Tongue (tissue), 2 donors: ENCODE measurements around the gene ACOX3. TPM values are rescaled to one million over a fixed set of nuclear protein-coding genes. Genes with fewer than 3 reads are reported as not detected.
"Not testable (repeated sequence)": the region's sequence is repeated elsewhere in the genome, so short reads cannot be mapped to it uniquely, and the experiment has no call there.

Experiments used
- DNase-seq: peaks from one replicate; pipeline ENCODE4 v3.0.0-alpha.2; 2015
- total RNA-seq: library from RNA; depleted of rRNA; stranded (reverse); fragments of >200 nt; gene quantifications from one replicate; pipeline ENCODE4 v1.2.3, GENCODE V29; 2014

ACOX3 gene
- total RNA-seq, 1 donor from 2014 or later: 33.1 TPM

DNA sequence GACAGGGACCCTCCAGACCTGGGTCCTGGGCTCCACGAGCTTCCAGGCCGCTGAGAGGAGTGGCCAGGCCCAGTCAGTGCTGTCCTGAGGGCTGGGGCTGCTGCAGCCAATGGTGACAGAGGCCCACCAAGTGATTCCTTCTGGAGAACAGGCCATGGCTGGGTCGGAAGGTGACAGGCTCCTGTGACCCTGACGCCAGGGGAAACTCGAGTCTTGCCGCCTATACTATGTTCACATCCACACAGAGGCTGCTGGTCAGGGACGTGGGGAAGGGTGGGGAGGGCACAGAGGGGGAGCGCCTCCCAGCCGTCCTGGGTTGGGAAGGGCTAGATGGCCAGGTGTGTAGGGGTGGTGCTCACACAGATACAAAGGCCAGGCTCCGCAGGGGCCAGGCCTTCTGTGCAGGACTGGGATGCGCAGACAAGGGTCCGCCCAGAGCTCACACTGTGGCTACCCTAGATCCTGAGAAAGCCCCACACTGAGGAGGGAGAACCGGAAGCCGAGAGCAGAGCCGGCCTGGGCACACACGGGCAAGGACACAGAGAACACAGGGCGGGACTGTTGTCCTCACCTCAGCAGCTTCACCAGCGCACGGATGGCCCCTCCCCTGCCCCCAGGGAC lies 89.6 kb downstream of the ACOX3 start:
- DNase-seq: no peak

DNA sequence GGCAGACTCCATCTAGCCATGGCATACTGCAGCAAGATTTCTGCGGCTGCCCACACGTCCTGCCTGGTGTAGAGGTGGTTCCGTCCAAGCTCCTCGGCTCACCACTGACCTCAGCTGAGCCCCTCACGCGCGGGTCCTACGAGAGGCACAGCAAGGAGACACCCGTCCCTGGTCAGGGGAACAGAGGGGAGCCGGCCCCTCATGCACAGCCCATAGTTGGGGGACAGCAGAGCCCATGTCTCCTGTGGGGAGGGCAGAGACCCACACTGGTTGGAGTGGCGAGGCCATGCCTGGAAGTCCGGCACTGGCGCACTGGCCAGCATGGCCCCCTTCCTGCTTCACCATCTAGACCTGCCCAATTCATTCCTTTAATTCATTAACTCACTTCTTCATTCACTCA lies 90.2 kb downstream of the ACOX3 start:
- DNase-seq: no peak

DNA sequence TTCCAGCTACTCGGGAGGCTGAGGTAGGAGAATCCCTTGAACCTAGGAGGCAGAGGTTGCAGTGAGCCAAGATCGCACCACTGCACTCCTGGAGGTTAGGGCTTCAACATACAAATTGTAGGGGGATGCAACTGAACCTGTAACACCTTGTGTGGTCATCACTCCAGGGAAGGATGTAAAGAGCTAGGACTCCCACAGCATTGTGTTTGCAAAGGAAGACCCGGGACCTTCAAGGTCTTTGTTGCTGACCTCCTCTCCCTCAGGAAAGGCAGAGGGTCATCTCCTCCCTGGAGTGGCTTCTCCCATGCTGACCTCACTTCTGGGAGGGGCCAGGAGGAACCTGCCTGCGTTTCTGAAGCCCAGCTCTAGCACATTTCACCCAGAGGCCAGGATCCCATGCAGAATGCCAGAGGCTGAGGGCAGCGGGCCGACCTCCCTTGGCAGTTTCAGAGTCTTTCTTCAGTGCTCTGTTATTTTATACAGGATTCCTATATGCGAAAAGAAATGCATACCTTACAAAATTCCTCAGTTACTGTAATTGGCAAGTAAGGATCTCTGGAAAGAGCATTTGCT lies 90.8 kb downstream of the ACOX3 start:
- DNase-seq: no peak

DNA sequence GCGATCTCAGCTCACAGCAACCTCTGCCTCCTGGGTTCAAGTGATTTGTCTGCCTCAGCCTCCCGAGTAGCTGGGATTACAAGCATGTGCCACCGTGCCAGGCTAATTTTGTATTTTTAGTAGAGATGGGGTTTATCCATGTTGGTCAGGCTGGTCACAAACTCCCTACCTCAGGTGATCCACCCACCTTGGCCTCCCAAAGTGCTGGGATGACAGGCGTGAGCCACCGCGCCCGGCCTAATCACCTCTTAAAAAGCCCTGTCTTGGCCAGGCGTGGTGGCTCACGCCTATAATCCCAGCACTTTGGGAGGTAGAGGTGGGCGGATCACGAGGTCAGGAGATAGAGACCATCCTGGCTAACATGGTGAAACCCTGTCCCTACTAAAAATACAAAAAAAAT lies 91.3 kb downstream of the ACOX3 start:
- DNase-seq: not testable (repeated sequence)

DNA sequence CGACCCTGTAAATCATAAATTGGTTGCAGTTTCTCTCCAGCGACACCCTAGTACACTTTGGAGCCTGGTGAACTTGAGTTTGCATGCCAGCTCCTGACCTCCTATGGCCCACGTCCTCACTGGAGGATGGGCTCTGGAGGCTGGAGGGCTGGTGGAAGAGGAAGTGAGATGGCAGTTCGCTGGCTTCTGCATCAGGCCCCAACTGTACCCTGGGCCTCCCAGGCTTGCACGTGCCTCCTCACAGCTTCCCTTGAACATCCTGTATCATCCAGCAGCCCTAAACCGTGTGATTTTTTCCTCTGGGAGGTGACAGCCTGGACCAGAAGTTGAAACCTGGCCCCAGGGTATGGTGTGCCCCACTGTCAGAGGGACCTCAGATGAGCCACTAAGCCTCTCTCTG lies 92.5 kb downstream of the ACOX3 start:
- no peak for DNase-seq

DNA sequence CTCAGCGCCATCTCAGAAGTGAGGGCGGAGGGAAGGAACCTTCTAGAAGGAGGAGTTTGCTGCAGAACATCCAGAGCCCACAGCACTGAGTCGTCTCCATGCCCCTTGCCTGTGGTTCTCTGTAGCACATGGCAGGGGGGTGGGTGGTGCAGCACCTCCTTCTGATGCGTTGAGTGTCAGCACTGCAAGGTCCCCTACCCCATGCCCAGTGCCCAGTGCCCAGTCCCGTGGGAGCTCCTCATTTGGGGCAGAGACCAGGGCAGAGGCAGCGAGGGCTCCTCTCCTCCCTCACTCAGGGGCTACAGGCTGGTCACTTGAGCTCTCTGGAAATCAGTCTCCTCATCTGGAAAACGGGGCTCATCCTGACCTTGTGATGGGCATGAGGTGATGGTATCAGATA lies 92.9 kb downstream of the ACOX3 start:
- no peak for DNase-seq

DNA sequence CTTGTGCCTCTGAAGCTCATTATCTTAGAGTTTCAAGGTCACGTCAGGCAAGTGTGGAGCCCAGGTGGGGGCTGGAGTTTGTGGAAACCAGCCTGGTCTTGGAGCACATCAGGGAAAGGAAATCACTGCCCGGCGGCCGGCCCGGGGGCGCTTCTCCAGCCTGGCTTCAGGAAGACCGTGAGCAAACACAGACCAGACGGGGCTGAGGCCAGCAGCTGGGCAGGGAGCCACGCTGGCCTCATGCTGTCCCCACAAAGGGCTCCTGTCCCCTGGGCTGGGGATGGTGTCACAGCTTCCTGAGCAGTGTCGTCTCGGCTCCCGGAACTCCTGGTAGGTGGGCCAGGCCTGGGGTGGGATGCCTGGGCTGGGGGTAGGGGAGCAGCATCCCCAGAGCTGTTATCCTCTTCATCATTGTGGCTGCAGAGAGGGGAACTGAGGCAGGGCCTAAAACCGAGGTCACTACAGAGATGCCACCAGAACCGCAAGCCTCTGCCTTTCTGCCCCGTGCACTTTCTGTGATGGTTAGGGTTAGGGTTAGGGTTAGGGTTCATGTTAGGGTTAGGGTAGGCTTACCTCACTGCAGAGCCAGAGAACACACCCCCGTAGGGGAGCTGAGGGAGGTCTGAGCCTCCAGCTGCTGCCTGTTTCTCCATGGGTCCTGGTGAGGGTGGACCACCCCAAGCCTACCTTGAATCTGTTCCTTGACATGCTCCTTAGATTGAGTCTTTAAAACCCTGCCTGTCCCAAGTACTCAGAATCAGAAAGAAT lies 93.5 kb downstream of the ACOX3 start:
- no peak for DNase-seq

DNA sequence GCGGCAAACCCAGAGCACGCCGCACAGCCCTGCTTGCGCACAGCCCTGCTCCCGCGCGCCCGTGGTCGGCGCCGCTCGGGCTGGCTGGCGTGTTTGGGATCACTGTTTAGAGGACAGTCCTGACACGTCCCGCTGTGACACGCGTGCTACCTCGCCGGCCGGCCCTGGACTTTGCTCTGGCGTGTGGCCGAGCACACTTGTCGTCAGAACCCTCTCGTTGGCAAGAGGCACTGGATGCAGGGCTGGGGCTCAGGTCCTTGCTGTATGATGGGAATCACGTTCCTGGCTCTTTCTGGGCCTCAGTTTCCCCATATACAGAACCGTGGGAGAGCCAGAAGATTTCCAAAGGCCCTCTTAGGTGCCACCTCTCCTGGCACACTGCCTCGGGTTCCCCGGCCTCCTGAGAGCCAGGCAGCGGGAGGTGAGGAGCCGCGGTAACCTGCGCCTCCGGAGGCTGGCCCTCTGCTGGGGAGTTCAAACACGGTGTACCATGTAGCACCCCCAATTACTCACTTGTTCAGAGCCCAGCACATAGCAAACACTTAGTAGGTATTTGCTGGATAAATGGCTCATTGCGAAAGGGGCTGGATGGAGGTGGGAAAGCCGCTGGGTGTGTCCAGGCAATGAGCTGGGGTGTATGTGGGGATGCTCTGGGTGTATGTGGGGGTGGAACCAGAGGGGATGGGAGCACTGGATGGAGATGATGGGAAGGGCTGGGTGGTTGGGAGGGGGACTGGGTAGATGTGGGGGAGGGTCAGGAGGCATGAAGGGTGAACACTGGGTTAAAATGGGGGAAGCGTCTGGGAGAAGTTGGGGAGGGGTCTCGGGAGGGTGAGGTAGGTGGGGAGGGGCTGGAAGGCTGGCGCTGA lies 94.3 kb downstream of the ACOX3 start:
- DNase-seq: no peak

DNA sequence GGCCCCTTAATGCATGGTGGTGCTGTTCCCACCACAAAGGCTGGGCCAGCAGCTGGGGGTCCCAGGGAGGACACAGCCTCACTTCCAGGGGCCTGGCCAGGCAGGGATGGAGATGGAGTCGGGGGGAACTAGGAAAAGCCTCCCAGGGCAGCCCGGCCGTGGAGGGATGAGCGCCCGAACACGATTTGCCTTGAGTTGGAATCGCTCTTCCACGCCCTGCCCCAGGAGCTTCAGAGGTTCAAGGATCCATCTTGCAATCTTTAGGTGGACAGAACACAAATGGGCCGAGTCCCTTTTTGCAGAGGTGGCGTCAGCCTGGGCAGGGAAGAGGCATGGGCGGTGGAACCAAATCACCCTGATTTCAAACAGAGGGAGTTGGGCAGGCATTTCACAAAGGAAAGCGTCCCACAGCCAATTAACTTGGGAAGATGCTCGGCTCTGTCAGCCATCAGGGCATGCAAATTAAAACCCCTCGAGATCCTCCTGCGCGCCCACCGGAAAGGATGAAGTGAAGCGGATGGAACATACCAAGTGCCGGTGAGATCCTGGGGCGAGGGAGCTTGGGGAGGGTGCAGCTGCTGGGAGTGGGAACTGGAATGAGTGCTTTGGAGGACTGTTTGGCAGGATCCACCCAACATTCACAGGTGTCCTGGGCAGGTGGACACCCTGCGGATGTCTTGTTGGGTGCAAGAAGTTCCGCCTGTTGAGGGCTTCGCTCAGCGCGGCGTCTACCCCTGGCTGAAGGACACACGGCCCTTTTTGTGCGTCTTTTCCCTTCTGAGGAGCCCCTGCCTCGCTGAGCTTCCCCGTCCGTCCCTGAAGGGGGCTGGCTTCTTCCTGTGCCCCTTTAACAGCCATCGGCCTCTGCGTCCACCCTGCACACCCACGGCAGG lies 95.2 kb downstream of the ACOX3 start:
- DNase-seq: no peak

DNA sequence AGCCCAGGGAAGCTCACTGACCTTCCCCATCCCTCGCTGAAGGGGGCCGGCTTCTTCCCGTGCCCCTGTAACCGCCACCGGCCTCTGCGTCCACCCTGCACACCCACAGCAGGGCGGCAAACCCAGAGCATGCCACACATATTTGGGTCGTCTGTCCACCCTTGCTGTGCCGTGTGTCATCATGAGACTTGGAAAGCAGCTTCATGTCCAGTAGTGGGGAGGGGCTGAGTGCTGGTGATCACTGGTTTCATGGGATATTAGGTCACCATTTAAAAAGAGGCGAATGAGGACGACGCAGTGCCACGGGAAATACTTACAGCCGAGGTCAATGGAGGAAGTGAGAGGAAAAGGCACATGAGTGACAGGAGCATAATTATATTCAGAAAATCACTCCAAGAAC lies 96.1 kb downstream of the ACOX3 start:
- no peak for DNase-seq

DNA sequence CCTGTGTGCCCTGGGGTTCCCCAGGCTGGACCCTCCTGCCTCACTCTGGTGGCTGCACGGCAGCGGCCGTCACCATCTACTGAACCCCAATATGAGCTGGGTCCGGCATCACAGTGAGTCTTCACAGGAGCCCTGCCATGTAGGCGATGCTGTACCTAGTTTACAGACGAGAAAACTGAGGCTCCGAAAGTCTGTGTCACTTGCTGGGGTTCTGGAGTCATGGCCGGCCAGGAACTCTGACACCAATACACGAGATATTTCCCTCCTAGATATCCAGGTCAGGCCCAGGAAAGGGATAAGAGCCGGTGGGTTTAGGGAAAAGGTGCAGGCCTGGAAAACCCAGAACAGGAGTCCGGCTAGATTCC lies 96.6 kb downstream of the ACOX3 start:
- no peak for DNase-seq

DNA sequence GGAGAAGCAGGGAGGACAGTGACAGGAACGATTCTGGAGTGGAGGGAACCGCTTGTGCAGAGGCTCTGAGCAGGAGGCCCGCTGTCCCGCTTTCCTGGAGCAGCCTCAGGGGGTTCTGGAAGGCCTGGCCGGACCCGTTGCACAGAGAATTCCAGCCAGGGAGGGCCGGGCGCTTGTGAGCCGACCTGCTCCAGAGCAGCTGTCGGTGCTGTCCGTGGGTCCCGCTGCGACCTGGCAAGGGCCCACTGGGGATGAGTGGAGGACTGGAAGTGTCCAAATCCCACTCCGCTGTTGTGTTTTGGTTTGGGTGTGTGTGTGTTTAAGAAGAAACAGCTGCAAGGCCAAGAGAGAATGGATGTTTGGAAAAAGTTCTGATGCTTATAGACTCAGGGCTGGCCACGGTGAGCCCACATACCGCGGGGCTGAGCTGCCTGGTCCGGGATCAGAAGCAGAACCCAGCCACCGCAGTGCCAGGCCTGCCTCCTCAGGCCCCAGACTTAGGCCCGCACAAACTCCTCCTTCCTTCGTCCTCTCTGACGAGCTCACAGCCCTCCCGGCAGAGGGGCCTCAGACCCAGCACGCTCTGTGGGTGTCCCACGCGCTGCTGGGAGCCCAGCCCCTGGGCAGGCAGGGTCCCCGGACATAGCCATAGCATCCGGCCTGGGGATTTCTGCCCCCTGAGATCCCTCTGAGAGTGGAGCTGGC lies 97.1 kb downstream of the ACOX3 start:
- peak; percentile 72 for DNase-seq

DNA sequence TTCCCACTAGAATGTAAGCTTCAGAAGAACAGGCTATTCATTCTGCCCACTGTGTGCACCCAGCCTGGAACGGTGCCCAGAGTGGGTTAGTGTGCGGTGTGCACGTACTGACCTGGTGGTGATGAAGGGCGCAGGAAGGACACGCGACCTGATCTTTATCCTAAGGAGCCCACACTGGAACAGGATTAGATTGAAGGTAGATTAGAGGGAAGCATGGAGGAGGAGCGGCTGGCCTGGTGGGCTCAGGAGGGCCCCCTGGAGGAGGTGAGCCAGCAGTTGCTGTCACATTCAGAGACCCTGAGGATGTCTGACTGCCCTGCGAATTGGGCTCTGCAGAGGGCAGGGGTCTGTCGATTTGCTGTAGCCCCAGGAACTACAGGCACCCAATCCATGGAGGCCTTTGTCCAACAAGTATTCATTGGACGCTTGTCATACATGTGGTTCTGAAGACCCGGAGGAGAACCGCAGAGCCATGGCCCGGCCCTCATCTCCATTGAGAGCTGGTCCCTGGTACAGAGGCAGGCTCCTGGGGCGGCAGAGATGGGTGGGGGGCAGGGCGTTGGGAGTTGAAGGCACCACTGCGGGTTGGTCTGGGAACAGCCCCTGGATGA lies 97.8 kb downstream of the ACOX3 start:
- no peak for DNase-seq

DNA sequence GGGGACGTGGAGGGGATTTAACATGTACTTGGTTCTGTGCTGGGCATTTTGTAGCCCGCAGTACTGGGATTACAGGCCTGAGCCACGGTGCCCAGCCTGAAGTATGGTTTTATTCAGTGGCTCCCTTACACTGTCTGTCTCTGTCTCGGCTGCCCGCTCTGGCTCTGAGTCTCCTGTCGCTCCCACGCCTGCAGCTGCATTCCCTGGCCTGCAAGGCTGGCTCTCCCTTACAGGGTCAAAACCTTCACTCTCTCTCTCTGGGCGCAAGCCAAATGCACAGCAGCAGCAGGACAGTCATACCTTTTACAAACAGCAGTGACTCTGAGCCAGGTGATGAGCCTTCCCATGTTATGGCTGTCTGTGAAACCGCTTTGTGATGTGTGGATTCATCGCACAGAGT lies 98.8 kb downstream of the ACOX3 start:
- peak; percentile 64 for DNase-seq

DNA sequence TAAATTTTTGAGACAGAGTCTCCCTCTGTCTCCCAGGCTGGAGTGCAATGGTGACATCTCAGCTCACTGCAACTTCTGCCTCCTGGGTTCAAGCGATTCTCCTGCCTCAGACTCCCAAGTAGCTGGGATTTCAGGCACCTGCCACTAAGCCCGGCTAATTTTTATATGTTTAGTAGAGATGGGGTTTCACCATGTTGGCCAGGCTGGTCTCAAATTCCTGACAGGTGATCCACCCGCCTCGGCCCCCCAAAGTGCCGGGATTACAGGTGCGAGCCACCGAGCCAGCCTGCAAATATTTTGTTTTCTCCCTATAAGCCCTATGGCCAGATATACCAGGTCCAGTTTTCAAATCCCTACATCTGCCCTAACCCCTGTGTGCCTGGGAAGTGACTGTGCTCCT lies 99.2 kb downstream of the ACOX3 start:
- DNase-seq: not testable (repeated sequence)

DNA sequence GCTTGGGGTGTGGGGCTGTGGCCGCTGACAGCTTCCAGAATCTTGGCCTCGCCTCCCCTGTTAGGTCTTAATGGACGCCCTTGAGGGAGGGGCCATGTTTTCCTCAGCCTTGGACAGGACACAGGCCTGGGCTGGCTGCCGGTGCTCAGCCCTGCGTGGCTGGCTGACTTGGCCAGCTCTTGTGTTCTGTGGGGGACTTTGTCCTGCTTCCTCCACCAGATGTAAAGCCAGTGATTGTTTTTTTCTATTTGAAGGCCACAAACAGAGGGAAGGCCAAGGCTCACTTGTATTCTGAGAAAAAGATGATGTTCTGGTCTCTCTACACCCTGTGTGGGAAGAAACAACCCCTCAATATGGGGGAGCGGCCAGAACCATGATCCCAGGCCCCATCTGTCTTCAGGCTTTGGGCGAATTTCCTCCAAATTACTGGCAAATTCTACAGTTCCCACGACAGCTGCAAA lies 99.7 kb downstream of the ACOX3 start:
- peak; percentile 93 for DNase-seq

DNA sequence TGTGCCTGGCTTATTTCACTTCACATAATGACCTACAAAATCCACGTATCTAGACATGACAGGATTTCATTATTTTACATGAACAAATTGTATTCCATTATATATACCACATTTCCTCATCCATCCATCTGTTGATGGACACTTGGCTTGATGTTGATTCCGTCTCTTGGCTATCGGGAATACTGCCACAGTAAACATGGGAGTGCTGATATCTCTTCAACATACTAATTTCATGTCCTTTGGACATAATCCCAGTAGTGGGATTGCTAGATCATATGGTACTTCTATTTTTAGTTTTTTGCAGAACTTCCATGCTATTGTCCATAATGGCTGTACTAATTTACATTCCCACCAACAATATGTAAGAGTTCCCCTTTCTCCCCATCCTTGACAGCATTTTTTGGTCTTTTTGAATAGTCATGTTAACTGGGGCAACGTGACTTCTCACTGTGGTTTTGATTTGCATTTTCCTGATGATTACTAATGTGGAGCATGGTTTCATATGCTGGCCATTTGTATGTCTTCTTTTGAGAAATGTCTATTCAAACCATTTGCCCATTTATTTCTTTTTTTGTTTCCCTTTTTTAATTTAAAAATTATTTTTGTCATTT lies 102.1 kb downstream of the ACOX3 start:
- peak; percentile 39 for DNase-seq

DNA sequence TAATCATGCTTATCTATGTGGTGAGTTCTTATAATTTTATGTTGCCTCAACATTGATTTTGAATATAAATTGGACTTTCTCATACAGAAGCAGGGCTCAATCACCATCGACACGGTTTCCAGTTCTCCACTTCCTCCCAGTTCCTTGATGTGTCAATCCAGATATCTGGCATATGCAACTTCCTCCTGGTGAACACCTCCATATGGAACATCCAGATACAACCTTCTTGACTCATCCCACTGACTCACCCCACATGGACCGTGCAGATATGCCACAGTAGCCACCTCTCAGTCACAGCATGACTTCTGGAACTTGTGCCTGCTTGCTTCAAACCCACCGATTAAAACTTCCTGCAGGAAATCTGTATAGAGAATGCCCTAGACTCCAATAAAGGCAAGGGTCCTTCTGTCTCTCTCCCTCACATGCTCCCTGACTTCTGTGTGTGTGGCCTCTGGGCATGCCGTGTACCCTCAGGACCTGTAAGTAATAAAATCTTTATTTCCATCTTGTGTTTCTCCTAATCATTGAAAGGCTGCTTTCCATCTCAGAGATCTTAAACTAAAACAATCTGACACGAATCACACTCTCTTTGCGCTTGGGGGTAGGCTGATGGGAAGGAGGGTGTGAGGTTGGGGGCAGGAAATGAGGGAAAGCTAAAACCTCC lies 104.0 kb downstream of the ACOX3 start:
- DNase-seq: no peak

DNA sequence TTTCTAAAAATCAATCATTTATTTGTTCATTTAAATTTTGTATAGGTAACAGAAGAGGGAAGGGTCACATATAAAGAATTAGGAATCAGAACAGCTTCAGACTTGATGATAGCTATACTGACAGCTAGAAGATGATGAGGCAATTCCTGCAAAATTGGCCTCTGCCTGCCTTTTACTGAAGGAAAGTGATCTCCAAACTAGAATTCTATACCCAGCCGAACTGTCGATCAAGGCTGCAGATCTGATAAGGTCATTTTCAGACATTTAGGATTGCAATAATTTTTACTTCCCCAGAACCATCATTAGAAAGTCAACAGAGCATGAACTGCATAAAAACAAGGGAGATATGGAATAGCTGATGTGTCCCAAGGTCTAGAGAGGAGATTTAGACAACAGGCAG lies 104.7 kb downstream of the ACOX3 start:
- no peak for DNase-seq
